ENCODE measurements around the gene GABRG3. TPM values are rescaled to one million over a fixed set of nuclear protein-coding genes. Genes with fewer than 3 reads are reported as not detected.

The GABRG3 gene
- total RNA-seq, 1 experiment from 2014 or later = 0.15 TPM

DNA sequence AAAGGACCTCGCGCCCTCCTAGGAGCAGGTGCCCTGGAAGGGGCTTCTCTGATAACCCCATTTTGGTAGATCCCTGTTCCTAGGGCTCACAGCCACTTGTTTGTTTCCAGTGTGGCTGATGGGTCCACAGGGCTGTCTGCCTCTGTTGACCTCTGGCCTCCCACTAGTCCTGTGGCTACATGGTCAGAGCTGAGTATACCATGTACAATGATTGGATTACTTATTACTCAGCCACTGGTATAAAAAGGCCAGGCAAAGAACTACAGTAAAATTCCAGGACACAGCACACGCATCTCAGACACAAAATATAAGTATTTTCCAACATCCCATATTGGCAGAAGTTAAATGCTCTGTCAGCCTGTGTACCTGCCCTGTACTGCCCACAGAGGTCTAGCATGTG, 277.3 kb downstream of the GABRG3 start:
- no peak overlapping the region for H2AK5ac ChIP-seq (ENCODE audit: insufficient read length, low read length)
- Mint-ChIP-seq H3K27ac (no peak overlapping the region), H3K27me3 (ENCODE audit: low read depth) (peaks cover 1% of the 10 kb centered on the region; the same call in 1 of the 2 replicates), H3K36me3 (ENCODE audit: insufficient read depth in 1 of 3, low read depth in 3 of 3) (no peaks in the 10 kb centered on the region), H3K4me3 (no peak overlapping the region), H3K4me1 (no peaks in the 10 kb centered on the region), H3K9me3 (peaks cover 0 to 3% of the 10 kb centered on the region in 2 experiments; a peak in 1 of 5 replicates)
- no peaks in the 10 kb centered on the region for H3K23me2 ChIP-seq (ENCODE audit: insufficient read length, low read depth, low read length, poor library complexity, severe bottlenecking)
- H3K4me1 ChIP-seq (ENCODE audit: insufficient read depth, low read length) = no peaks in the 10 kb centered on the region; the same call in 1 of the 2 replicates
- no peaks in the 10 kb centered on the region for H4K20me1 ChIP-seq (ENCODE audit: control insufficient read depth, insufficient read depth, insufficient read length)
- no peak for DNase-seq
- no peak overlapping the region for H3K4ac ChIP-seq (ENCODE audit: low read depth, low read length)
- H3K23ac ChIP-seq (ENCODE audit: insufficient read length, low read depth, low read length) = no peak overlapping the region
- H3K27ac ChIP-seq (ENCODE audit: insufficient read length, low read depth, low read length) = no peak overlapping the region
- H3K14ac ChIP-seq (ENCODE audit: insufficient read depth, low read length) = no peak overlapping the region
- H3T11ph ChIP-seq (ENCODE audit: low read length) = no peak overlapping the region
- H4K91ac ChIP-seq (ENCODE audit: insufficient read length, low read depth, low read length) = no peak overlapping the region
- H2BK5ac ChIP-seq (ENCODE audit: insufficient read length, low read length) = no peak overlapping the region
- H3K9me3 ChIP-seq (ENCODE audit: control insufficient read depth, low read depth, low read length) = no peaks in the 10 kb centered on the region
- H2BK20ac ChIP-seq (ENCODE audit: low read depth, low read length, poor library complexity, severe bottlenecking) = no peak overlapping the region
- H2BK15ac ChIP-seq (ENCODE audit: low read depth, low read length) = no peak overlapping the region
- TF ChIP-seq, protein P1, sequence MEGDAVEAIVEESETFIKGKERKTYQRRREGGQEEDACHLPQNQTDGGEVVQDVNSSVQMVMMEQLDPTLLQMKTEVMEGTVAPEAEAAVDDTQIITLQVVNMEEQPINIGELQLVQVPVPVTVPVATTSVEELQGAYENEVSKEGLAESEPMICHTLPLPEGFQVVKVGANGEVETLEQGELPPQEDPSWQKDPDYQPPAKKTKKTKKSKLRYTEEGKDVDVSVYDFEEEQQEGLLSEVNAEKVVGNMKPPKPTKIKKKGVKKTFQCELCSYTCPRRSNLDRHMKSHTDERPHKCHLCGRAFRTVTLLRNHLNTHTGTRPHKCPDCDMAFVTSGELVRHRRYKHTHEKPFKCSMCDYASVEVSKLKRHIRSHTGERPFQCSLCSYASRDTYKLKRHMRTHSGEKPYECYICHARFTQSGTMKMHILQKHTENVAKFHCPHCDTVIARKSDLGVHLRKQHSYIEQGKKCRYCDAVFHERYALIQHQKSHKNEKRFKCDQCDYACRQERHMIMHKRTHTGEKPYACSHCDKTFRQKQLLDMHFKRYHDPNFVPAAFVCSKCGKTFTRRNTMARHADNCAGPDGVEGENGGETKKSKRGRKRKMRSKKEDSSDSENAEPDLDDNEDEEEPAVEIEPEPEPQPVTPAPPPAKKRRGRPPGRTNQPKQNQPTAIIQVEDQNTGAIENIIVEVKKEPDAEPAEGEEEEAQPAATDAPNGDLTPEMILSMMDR (conservative IDR thresholded peaks at IDR 0.05) = no peak
- no peaks in the 10 kb centered on the region for H3K79me1 ChIP-seq (ENCODE audit: insufficient read depth, low read depth, low read length, poor library complexity, severe bottlenecking)
- no peak overlapping the region for H4K8ac ChIP-seq (replicated peaks; ENCODE audit: insufficient read length, low read depth, low read length)
- H2BK12ac ChIP-seq (ENCODE audit: insufficient read length, low read depth, low read length) = no peak overlapping the region
- no peaks in the 10 kb centered on the region for H3K27me3 ChIP-seq (ENCODE audit: insufficient read depth, low read length)
- H3K4me2 ChIP-seq (ENCODE audit: insufficient read depth, insufficient read length, low read length) = no peak overlapping the region
- no peak overlapping the region for H2BK120ac ChIP-seq (ENCODE audit: low read depth, low read length, poor library complexity, severe bottlenecking)
- H3K79me2 ChIP-seq (ENCODE audit: insufficient read depth, low read length) = no peaks in the 10 kb centered on the region
- no peak overlapping the region for H3K56ac ChIP-seq (ENCODE audit: insufficient read length, low read depth, low read length)
- H2AFZ ChIP-seq (ENCODE audit: low read length) = no peak overlapping the region
- H3K9ac ChIP-seq (ENCODE audit: extremely low read depth, insufficient read length, low read length) = no peak overlapping the region
- H4K5ac ChIP-seq (ENCODE audit: insufficient read length, low read depth, low read length) = no peak overlapping the region
- no peak overlapping the region for H3K18ac ChIP-seq (ENCODE audit: insufficient read length, low read depth, low read length)
- WGBS (ENCODE audit: extremely low coverage, insufficient read length, low lambda C conversion rate) = no CpG with 5 or more reads among the region's 3 CpGs
